ENCODE results near the gene CCNJ. TPM values are rescaled to one million over a fixed set of nuclear protein-coding genes. Genes with fewer than 3 reads are reported as not detected.

Gene CCNJ
- total and polyA plus RNA-seq, 2 of the 13 experiments (the other 11 are each of a cell fraction or from before 2014, with no cell fraction given), result 14.1 to 21.5 TPM

DNA sequence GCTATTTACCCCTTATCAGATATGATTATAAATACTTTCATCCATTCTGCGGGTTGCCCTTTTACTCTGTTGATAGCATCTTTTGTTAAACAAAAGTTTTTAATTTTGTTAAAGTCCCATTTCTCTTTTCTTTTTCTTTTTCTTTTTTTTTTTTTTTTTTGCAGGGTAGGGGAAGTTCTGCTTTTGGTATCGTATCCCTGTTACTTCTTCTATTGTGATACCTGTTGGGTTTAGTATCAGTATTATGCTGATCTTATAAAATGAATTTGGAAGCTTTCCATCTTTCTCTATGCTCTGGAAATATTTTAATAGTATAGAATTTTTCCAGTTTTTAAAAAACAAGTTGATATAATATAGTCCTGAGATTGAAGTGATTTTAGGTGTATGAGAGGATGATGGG lies 6.0 kb downstream of the CCNJ start:
- Histone ChIP-seq H3K79me2 (ENCODE audit: insufficient read depth, low read length) (peaks cover 91% of the 10 kb centered on the region), H3K9ac (ENCODE audit: insufficient read depth, low read depth, low read length) (no peak overlapping the region), H4K20me1 (ENCODE audit: insufficient read depth, low read length) (no peaks in the 10 kb centered on the region; the same call in 1 of the 2 replicates), H3K27ac (ENCODE audit: extremely low read length, insufficient read depth, low read length) (no peak overlapping the region), H2AFZ (ENCODE audit: low read length) (no peak overlapping the region), H3K4me3 (replicated peaks in 1 of 3; ENCODE audit: insufficient read depth in 1 of 3, low read depth in 2 of 3, low read length in 3 of 3) (no peak overlapping the region), H3K9me3 (ENCODE audit: low read length) (no peaks in the 10 kb centered on the region), H3K36me3 (replicated peaks in 1 of 2; ENCODE audit: control insufficient read depth in 1 of 2, insufficient read depth in 2 of 2, low read length in 2 of 2) (peaks cover 4 to 23% of the 10 kb centered on the region in 2 experiments; a peak in 3 of 5 replicates), H3K4me1 (ENCODE audit: insufficient read depth, low read length) (peaks cover 40% of the 10 kb centered on the region), H3K27me3 (ENCODE audit: control insufficient read depth in 1 of 2, insufficient read depth in 2 of 2, low read length in 2 of 2) (no peaks in the 10 kb centered on the region), H3K4me2 (ENCODE audit: low read depth, low read length) (no peak overlapping the region)
- in situ Hi-C loops (cut with HindIII; ENCODE audit: extremely low pct_ligation_motif_present, low pct_unique_long_range_greater_than_20kb), result loop anchor here (5.0 kb wide), 1 partner anchor 83 kb away; the partner anchor contains the start of gene ZNF518A
- 100% methylated on average over 2 of the region's 2 CpGs for WGBS (ENCODE audit: low lambda C conversion rate)
- CTCF ChIA-PET (ENCODE audit: low intra/inter-chr PET ratio, low total read pairs), result no interaction called here
- intact Hi-C loops (cut with micrococcal nuclease; ENCODE audit: unreplicated experiment), result loop anchor here (5.0 kb wide), 1 partner anchor 43 kb away; no protein-coding TSS in a partner anchor
- no peak for ATAC-seq
- TF ChIP-seq CBX2 (IDR thresholded peaks at IDR 0.05; ENCODE audit: low read depth, low read length) (no peak), CBX2 (CRISPR knock-in tag; IDR thresholded peaks at IDR 0.05; ENCODE audit: low read depth) (no peak), AGO2 (optimal IDR thresholded peaks at IDR 0.05; ENCODE audit: low read depth, low read length) (no peak), SCMH1 (CRISPR knock-in tag; IDR thresholded peaks at IDR 0.05; ENCODE audit: borderline replicate concordance) (no peak), ZNF207 (IDR thresholded peaks at IDR 0.05; ENCODE audit: borderline replicate concordance) (no peak), MEIS2 (CRISPR knock-in tag; IDR thresholded peaks at IDR 0.05) (no peak), MED1 (CRISPR knock-in tag; IDR thresholded peaks at IDR 0.05) (no peak), ERF (CRISPR knock-in tag; IDR thresholded peaks at IDR 0.05) (no peak), ZNF564 (CRISPR knock-in tag; IDR thresholded peaks at IDR 0.05) (no peak), ZNF24 (IDR thresholded peaks at IDR 0.05) (no peak), KMT2A (CRISPR knock-in tag; IDR thresholded peaks at IDR 0.05) (no peak), ZNF205 (CRISPR knock-in tag; IDR thresholded peaks at IDR 0.05) (no peak), ZNF644 (CRISPR knock-in tag; IDR thresholded peaks at IDR 0.05; ENCODE audit: low read depth) (no peak), ZNF367 (CRISPR knock-in tag; IDR thresholded peaks at IDR 0.05; ENCODE audit: borderline replicate concordance) (no peak), MTF1 (CRISPR knock-in tag; IDR thresholded peaks at IDR 0.05) (no peak), RFX1 (IDR thresholded peaks at IDR 0.05) (no peak)
- TF ChIP-seq, protein P1, sequence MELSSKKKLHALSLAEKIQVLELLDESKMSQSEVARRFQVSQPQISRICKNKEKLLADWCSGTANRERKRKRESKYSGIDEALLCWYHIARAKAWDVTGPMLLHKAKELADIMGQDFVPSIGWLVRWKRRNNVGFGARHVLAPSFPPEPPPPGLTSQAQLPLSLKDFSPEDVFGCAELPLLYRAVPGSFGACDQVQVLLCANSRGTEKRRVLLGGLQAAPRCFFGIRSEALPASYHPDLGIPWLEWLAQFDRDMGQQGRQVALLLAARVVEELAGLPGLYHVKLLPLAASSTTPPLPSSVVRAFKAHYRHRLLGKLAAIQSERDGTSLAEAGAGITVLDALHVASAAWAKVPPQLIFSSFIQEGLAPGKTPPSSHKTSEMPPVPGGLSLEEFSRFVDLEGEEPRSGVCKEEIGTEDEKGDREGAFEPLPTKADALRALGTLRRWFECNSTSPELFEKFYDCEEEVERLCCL (CRISPR knock-in tag; IDR thresholded peaks at IDR 0.05; ENCODE audit: borderline replicate concordance), result no peak
- TF ChIP-seq, protein P2, sequence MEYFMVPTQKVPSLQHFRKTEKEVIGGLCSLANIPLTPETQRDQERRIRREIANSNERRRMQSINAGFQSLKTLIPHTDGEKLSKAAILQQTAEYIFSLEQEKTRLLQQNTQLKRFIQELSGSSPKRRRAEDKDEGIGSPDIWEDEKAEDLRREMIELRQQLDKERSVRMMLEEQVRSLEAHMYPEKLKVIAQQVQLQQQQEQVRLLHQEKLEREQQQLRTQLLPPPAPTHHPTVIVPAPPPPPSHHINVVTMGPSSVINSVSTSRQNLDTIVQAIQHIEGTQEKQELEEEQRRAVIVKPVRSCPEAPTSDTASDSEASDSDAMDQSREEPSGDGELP (IDR thresholded peaks at IDR 0.05; ENCODE audit: borderline replicate concordance, low read depth), result no peak
- TF ChIP-seq, protein P3, sequence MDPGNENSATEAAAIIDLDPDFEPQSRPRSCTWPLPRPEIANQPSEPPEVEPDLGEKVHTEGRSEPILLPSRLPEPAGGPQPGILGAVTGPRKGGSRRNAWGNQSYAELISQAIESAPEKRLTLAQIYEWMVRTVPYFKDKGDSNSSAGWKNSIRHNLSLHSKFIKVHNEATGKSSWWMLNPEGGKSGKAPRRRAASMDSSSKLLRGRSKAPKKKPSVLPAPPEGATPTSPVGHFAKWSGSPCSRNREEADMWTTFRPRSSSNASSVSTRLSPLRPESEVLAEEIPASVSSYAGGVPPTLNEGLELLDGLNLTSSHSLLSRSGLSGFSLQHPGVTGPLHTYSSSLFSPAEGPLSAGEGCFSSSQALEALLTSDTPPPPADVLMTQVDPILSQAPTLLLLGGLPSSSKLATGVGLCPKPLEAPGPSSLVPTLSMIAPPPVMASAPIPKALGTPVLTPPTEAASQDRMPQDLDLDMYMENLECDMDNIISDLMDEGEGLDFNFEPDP (CRISPR knock-in tag; conservative IDR thresholded peaks at IDR 0.05), result no peak
- TF ChIP-seq, protein P4, sequence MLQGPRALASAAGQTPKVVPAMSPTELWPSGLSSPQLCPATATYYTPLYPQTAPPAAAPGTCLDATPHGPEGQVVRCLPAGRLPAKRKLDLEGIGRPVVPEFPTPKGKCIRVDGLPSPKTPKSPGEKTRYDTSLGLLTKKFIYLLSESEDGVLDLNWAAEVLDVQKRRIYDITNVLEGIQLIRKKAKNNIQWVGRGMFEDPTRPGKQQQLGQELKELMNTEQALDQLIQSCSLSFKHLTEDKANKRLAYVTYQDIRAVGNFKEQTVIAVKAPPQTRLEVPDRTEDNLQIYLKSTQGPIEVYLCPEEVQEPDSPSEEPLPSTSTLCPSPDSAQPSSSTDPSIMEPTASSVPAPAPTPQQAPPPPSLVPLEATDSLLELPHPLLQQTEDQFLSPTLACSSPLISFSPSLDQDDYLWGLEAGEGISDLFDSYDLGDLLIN (CRISPR knock-in tag; IDR thresholded peaks at IDR 0.05; ENCODE audit: borderline replicate concordance), result no peak
- no TSS peak for BruUV-seq (replicated peaks)
- POLR2A ChIA-PET, result interaction anchor here (2.9 to 3.3 kb wide), 2 partner anchors 41 to 81 kb away, joined by 15 to 19 read pairs; partner anchors contain the start of gene ZNF518A
- FAIRE-seq, result no peak
- DNase-seq (ENCODE audit: low spot score), result no peak

Data from HepG2 (cell line).